GM19467 (cell line): ENCODE results near the gene TMEM266.

ENCODE experiments used
- ATAC-seq: cut with Tn5 transposase; IDR thresholded peaks from one replicate; pipeline ENCODE4 v1.9.1; 2021; ENCODE audit warnings: mild to moderate bottlenecking, moderate library complexity; ENCODE audit not compliant: unreplicated experiment

TMEM266 gene

DNA sequence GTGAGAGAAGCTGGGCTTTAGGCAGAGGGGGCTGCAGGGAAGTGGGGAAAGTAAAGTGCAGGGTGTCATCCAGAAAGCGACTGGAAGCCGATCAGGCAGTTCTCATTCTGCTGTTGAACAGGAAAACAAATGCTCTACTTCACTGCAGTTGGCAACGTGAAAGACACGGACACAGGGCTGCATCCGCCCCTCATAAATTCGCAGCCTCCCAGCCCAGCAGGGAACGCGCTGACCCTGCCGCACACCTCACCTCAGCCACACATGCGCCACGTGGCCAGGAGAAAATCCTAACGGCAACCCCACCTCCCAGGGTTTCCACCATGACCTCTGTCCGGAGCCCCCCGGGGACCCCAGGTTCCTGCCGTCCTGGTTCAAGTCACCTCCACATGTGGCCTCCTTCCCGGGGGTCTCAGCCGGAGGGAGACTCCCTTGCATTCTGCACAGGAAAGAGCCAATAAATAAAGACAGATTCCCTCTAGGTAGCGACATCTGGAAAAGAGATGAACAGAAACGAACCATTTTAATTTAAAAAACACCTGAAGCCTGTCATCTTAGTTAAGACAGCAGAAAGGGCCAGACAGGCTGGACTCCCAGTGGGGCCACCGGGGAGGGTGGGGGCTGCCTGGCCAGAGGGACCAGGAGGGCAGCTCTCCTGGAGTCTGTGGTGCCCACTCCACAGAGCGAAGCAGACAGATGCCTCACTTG lies 118.7 kb downstream of the TMEM266 start:
- ATAC-seq: no peak

DNA sequence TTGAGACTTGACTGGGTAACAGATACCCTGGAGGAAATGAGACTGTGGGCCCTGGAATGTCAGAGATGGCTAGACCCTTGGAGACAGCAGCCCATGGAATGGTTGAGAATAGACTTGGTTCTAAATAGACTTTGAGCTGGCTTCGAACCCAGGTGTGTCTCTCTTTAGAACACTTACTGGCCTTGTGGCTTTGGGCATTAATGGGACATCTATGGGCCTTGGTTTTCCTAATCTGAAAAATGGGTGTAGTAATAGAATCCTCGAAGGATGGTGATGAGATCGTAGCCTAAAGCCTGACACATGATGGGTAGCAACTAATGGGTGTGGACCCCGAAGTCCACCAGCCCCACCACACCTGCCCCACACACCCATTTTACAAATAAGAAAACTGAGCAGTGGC lies 119.2 kb downstream of the TMEM266 start:
- ATAC-seq: no peak

DNA sequence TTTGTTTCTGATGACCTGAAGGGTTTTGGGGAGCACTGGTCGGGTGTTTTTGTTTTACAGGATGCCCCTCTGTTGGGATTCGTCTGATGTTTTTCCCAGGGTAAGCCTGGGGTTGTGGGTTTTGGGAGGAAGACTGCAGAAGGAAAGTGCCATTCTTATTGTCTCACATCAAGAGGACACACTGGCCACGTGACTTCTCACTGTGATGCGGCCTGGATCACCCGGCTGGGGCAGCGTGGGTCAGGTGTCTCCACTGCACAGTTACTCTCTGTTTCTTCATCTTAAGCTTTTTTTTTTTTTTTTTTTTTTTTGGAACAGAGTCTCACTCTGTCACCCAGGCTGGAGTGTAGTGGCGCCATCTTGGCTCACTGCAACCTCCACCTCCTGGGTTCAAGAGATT lies 120.5 kb downstream of the TMEM266 start:
- no peak for ATAC-seq

DNA sequence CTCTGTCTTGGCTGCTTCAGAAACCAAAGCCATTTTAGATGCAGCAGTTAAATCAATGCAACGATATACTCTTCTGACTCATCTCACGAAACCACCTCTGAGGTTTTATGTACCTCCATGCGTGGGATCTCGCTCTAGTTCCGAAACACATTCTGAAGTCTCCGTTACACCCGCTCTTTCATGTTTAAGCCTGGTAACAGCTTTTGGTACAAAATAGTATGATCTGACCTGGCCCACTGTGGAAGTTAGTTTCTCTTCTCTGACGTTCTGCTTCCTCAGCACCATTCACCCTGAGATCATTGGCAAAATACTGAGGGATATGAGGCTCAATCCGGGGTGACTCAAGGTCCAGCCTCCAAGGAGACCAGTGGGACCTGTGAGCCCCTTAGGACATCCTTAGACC lies 121.9 kb downstream of the TMEM266 start:
- ATAC-seq: no peak

DNA sequence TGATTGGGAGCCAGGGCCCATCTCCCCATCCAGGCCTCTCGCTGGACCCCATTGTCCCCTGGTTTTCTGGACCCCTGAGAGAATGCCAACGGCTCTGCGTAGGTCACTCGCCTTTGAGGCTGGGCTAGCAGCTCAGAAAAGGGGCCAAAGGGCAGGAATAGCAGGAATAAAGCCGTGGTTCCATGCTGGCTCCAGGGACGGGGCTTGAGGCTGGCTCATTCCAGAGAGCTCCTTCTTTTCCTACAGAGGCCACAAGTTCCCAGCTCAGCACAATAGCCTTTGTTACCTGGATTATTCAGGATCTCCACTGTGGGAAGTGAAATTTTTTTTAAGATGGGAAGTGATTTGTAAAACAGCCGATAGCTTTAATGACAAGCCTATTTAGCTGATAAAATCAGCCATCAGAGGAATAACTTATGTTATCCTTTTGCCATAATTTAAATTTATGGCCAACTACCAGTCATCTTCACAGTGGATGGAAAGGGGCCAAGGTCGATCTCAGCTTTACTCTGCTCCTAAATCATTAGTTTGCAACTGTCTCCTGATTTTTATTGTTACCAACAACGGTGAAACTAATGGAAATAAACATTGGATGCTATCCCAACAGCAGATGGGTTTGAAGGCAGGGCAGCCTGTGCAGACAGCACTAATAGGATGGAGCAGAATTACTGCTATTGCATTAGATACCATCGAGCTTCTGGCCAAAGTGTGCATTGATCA lies 124.3 kb downstream of the TMEM266 start:
- no peak for ATAC-seq

DNA sequence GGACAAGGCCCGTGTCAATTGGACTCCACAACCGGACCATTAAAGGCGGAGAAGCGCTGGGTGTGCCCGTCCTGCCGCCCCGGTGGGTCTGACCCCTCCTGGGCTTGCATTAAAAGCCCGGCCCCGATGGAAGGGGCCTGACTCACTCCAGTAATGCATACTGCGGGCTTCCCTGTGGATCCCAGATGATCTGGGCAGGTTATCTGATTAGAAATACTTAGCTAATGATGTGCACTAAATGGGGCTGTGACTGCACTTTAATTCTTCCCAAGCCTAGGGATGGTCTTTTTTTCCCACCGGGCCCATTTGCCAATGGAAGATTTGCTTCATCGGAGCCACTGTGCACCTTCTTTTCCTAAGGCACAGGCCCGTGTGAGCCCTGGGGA lies 124.9 kb downstream of the TMEM266 start:
- ATAC-seq: no peak

DNA sequence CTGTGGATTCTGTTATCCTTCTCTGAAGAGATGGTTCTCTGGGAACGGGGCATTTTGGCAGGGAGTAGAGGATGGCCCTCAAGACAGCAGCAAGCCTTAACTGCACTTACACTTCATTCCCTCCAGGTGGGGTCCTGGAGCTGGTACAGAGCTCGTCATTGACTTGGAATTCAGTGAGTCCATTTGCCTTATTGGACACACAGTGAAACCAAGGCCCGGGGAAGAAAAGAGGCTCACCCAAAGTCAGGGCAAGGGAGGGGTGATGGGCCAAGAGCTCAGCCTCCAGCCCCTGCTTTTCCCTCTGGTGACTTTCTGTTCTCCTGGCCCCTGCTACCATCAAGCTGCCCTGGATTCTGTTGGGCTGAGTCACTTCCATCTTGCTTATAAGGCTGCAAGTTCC lies 125.9 kb downstream of the TMEM266 start:
- ATAC-seq: no peak

DNA sequence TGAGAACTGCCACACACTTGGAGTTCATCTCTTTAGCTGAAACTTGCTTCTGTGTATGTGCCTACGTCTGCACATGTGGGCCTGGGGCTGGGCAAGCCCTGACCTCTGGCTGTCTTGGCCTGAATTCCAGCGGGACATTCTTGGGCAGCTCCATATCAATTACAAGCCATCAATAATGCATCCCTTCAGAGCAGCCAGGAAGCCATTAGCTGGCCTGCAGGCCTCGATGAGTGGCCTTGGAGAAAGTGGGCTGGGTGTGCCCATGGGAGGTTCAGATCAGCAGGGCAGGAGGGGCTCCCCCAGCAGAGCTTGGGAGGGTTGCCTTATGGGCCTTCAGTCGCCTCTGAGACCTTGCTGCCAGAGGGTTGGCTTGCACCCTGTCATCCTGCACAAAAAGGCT lies 127.4 kb downstream of the TMEM266 start:
- ATAC-seq: no peak

DNA sequence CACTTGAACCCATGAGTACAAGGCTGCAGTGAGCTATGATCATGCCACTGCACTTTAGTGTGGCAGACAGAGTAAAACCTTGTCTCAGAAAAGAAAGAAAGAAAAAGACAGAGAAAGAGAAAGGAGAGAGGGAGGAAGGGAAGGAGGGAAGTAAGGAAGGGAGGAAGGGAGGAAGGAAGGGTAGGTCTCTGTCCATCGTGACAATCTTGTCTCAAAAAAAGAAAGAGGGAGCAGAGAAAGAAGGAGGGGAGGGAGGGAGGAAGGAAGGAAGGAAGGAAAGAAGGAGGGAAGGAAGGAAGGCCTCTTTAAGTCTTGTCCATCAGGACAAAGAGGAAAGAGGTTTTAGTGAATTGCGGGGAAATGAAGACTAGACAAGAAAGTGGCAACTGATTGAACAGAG lies 129.3 kb downstream of the TMEM266 start:
- no peak for ATAC-seq

DNA sequence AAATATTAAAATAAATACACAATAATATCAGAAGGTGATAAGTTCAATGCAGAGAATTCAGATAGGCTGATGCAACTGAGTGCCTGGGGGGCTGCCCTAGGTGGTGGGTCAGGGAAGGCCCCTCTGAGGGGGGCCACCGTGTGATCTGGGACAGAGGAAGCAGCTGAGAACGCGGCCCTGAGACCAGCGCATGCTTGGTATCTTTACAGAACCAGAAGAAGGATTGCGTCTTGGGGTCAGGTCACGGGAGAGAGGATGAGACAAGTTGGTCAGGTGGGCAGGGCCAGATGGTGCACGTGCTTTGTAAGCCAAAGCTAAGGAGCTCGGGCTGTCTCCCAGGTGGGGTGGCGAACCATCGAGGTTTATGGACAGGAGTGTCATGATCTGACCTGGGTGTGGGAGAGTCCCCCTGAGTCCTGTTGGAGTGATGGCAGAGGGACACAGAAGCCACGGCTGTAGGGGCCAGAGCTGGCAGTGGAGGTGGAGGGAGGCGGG lies 130.3 kb downstream of the TMEM266 start:
- no peak for ATAC-seq

DNA sequence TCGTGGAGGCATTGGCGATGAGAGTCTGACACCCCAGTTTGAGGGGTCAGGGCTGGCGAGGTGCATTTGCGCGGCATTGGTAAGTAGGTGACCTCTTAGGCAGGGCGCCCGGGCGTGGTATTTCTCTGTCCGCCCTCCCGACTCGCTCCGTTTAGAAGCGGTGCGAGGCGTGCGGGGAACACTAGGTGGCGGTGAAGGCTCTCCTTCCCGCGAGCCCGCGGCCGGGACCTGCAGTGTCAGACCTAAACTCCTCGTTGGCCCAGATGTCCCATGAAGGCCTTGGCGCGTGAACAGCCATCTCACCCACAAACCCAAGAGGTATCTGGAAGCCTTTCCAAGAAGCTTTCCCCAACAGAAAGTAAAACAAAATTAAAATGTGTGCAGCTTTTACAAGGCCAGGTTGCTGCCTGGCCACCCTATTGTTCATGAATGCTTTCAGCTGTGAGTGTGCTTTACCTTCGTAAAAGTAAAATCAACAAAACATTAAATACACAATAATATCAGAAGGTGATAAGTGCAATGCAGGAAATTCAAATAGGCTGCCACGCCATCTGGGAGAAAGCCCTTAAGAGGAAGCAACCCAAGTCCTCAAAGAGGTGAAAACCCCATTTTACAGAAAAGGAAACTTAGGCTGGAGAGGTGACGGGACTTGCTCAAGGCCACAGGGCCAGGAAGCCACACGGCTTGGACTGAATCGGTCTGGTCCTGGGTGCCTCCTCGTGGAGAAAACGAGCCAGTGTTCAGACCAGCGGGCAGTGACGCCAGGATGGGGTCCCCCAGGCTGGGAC lies 131.2 kb downstream of the TMEM266 start:
- peak; percentile 85 for ATAC-seq

DNA sequence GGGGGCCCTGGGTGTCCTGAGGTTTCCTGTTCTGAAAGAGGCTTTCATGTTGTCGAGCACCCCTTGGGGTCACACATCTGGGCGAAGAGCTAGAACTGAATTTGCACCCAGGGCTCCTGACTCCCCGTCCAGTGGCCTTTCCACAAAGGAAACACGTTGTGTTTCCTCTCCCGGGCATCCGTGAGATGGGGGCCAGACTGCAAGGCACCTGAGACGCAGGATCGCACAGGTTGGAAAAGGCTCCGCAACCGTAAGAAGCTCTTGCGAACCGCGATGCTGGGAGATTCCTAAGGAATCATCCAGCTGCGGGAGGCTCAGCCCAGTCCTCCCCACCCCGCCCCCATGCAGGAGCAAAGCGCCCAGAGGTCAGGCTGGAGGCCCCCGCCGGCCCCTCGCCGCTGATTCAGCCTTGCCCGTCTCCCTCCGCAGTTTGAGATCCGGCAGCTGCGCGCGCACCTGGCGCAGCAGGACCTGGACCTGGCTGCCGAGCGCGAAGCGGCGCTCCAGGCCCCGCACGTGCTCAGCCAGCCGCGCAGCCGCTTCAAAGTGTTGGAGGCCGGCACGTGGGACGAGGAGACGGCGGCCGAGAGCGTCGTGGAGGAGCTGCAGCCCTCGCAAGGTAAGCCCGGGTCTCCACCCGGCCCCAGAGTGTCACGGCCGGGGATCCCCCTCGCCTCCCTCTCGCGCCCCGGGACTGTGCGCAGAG lies 131.9 kb downstream of the TMEM266 start:
- ATAC-seq: no peak

DNA sequence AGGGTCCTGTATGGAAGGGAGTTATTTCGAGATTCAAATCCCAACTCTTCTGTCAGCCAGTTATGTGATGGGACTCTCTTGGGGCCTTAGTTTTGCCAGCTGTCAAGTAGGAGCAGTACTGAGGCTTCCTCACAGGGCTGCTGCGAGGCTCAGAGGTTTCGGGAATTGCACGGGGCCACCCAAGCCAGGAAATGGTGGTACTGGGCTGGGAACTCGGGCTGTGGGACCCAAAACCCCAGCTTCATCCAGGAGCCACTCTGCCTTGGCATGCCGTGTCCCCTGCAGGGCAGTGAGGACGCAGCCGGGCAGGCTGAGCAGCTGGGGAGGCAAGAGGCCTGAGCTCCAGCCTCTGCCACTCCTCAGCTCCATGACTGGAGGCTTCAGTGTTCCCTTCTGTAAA lies 132.9 kb downstream of the TMEM266 start:
- no peak for ATAC-seq

DNA sequence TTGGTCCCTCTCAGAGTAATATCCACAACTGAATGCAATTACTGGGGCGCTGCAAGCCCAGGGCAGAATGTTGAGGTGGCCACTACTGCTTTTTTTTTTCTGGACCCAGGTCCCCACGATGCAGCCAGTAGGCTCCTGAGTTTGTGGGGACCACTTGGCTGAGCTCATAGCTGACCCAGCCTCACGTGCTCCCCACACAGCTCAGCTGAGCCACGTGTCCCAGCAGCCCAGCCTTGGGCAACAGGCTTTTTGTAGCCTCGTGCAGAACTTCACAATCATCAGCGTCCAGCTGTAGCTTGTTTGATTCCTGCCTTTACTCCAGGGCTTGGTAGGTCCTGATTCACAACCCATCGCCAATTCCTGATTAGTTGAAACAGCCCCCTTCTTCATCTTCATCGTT lies 134.1 kb downstream of the TMEM266 start:
- ATAC-seq: no peak

DNA sequence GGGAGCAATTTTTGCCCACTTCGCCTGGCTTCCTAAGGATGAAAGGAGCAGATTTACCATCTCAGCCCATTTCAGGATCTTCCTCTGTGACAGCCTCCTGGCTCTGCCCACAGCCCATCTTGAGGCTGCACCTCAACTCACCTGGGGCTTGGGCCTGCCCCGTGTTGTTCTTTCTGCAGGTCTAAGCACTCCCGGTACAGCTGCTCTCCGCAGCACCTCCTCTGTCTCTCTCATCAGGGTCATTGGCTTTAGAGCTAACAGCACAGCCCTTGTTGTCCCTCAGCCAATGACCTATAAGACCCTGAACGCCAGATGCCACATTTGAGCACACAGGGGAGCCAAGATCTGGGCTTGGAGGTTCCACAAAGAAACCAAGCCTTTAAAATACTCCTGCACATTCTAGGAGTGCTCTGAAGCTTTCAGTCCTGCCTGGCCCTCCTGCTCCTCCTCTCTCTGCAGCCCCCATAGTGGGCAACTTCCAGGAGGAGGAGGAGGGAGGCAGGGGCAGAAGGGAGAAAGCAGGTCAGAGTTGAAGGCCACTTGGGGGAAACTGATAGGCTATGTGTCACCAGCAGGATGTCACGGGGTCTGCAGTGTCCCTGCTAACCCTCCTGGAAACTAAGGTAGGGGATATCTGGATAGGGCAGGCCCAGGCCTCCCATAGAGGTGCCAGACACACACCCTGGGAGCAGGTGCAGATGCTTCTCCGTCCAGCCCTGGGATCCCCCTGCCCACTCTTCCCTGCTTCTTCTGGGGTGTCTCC lies 135.9 kb downstream of the TMEM266 start:
- ATAC-seq: no peak

DNA sequence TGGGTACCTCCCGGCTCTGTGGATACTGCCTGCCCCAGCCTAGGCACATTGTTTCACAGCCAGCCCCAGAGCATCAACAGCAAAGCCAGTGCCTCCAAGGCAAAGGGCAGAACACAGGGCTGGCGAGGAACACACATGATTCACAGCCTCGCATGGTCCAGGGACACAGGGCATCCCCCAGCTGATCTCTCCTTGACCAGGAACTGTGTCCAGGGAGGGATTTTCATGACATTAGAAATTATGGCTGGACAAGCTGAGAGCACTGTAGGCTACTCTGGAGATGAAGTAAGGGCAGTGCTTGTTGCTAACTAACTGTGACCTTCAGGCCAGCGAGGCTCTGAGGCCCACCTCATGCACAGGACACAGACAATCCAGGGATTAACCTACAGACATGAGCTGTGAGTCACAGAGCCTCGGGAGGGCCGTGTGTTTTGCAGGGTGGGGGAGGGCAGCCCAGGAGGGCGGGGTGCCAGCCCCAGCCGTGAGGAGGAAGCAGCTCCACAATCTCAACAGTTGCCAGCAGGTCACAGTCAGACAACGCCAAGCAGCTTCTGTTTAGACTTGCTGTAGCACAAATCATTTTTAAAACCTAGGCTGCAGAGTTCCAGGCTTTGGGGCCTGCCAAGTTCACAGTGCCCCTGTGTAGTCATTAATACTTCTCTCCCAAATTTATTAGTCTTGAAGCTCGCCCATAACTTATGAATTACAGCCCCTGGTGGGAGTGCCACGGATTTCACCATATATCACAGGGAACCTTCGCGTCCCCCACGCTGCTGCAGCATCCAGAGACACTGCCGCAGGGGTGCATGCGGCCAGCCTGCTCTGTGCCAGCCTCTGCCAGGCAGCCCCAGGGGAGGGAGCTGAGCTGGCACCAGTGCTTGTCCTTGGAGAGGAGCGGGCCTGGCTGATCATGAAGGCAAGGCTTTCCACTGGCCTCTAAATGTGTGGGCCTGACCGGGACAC lies 136.8 kb downstream of the TMEM266 start:
- ATAC-seq: no peak

DNA sequence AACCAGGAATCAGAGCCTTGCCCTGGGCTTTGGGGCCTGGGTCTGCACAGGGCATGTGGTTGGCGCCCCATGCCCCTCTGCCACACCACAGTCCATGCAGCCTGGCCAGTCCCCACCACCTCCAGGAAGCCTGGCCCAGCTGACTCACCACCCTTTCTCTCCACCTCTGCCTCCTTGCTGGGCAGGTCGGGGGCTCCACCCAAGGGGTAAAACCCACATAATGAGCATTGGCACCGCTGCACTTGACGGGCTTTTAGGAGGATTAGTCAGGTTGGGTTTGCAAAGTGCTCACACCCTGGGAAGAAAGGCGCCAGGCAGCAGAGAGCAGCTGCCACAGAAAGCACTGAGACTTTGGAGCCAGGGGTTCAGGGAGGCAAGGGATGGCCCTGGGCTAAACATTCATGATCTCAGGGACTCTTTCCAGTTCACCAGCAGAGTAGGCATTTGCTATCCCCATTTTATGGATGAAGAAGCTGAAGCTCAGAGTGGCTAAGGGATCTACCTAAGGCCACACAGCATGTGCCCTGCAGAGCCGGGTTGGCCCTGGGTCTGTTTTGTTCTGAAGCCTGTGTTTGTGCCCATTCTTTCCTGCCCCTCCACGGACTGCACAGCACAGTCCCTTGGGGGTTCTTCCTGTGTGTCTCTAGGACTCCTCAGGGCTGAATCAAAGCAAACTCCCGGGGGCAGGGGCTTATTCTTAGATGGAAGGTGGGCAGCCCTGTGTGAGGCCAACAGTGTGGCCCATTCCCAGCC lies 138.1 kb downstream of the TMEM266 start:
- ATAC-seq: no peak

DNA sequence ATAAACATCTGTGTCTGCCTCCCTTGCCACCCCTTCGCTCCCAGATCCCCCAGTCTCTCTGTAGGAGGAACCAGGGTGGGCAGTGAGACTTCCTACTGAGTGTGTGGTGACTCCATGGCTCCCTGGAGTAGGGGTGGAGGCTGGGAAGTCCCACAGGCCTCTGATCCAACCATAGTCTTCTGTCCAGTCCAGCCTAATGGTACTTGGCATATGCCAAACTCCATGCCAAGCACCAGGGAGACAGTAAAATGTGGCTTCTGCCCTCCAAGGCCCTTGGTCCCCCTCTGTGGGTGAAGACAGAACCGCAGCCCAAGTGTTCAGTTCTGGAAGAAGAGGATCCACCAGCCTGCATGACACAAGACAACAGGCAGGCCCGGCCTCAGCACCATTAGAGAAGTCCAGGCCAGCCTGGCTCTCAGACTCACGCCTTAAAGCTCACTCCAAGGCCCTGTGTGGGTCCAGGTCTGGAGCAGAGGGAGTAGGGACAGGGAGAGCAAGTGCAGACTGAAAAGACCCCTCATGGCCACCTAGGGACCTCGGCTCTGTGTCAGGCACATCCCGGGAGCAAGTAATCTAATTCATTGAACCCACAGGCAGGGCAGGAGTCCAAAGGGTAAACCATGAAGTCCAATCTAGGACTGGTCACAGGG lies 138.8 kb downstream of the TMEM266 start:
- no peak for ATAC-seq
